SU-DHL-6 (cell line): Measurements from ENCODE around the gene ATPAF1.

ENCODE experiments used
- H2AFZ ChIP-seq: fragments of 200-600 bp; sonication (generic); 2 replicates; pipeline ENCODE4 v1.6.1; 2014; ENCODE audit warnings: low read depth, mild to moderate bottlenecking, moderate library complexity, mixed read lengths, antibody characterized with exemption, low read length; ENCODE audit not compliant: severe bottlenecking
- H3F3A ChIP-seq: fragments of 200-600 bp; shearing (Covaris generic); 2 replicates; pipeline ENCODE4 v1.6.0; 2016; ENCODE audit warnings: antibody characterized with exemption, mild to moderate bottlenecking; ENCODE audit not compliant: insufficient read depth
- H3K27ac ChIP-seq: fragments of 200-600 bp; sonication (generic); 2 replicates; pipeline ENCODE4 v1.5.1; 2016; ENCODE audit warnings: low read depth, mild to moderate bottlenecking, low read length, moderate library complexity, mixed read lengths
- H3K27me3 ChIP-seq: fragments of 200-600 bp; sonication (generic), shearing (Covaris generic); 2 replicates; pipeline ENCODE4 v1.6.0; 2014; ENCODE audit warnings: mild to moderate bottlenecking, low read length
- H3K36me3 ChIP-seq: fragments of 200-600 bp; sonication (generic); 2 replicates; pipeline ENCODE4 v1.6.1; 2014; ENCODE audit warnings: mild to moderate bottlenecking, low read length, mixed read lengths
- H3K4me2 ChIP-seq: fragments of 300-600, 200-600 bp; shearing (Covaris generic), sonication (generic); 2 replicates; pipeline ENCODE4 v1.6.0; 2014; ENCODE audit warnings: low read length, low read depth, mild to moderate bottlenecking; ENCODE audit not compliant: poor library complexity, severe bottlenecking
- H3K4me3 ChIP-seq: fragments of 200-600 bp; sonication (generic); 2 replicates; pipeline ENCODE4 v1.5.1; 2014; ENCODE audit warnings: antibody characterized with exemption, low read length, mild to moderate bottlenecking, mixed read lengths; ENCODE audit not compliant: insufficient read depth, poor library complexity, severe bottlenecking
- H3K79me2 ChIP-seq: fragments of 200-600 bp; sonication (generic); 2 replicates; pipeline ENCODE4 v1.6.1; 2014; ENCODE audit warnings: mild to moderate bottlenecking, low read length, moderate library complexity; ENCODE audit not compliant: insufficient read depth
- H3K9ac ChIP-seq: fragments of 200-600 bp; sonication (generic); 2 replicates; pipeline ENCODE4 v1.7.0; 2014; ENCODE audit warnings: mild to moderate bottlenecking, low read length
- H3K9me2 ChIP-seq: fragments of 200-600 bp; sonication (generic); replicated peaks from 2 replicates; pipeline ENCODE4 v1.6.1; 2014; ENCODE audit warnings: low read length; ENCODE audit not compliant: insufficient read depth
- H3K9me3 ChIP-seq: fragments of 200-600 bp; sonication (generic); 2 replicates; pipeline ENCODE4 v1.6.1; 2014; ENCODE audit warnings: low read length, mixed read lengths; ENCODE audit not compliant: insufficient read depth
- H4K20me1 ChIP-seq: fragments of 200-600 bp; sonication (generic); 2 replicates; pipeline ENCODE4 v1.6.1; 2014; ENCODE audit warnings: low read depth, mild to moderate bottlenecking, antibody characterized with exemption, low read length, moderate library complexity, mixed read lengths
- CTCF ChIP-seq: fragments of 200-600 bp; sonication (generic); IDR thresholded peaks from one replicate; pipeline ENCODE4 v1.5.1; 2017; ENCODE audit warnings: antibody characterized with exemption, mild to moderate bottlenecking, low read length, moderate library complexity; ENCODE audit not compliant: insufficient read depth, poor library complexity, severe bottlenecking
- EZH2phosphoT487 ChIP-seq: fragments of 200-600 bp; sonication (generic), shearing (Covaris generic); conservative IDR thresholded peaks from 2 replicates; pipeline ENCODE4 v1.6.1; 2018; ENCODE audit warnings: mild to moderate bottlenecking, antibody characterized with exemption, low read length, moderate library complexity, mixed read lengths

ATPAF1 gene

GRCh38 chr1:46599059-46599970, 68.8 kb downstream of the ATPAF1 start:
- no peaks in the 10 kb centered on the region for H3K9me2 ChIP-seq
- H4K20me1 ChIP-seq = no peaks in the 10 kb centered on the region
- TF ChIP-seq CTCF (no peak), EZH2phosphoT487 (no peak)
- no peaks in the 10 kb centered on the region for H3K36me3 ChIP-seq
- H3K27ac ChIP-seq = no peak overlapping the region
- no peak overlapping the region for H3K4me2 ChIP-seq
- H3K27me3 ChIP-seq = no peaks in the 10 kb centered on the region
- H3K9me3 ChIP-seq = no peaks in the 10 kb centered on the region
- H3K4me3 ChIP-seq = no peak overlapping the region
- no peak overlapping the region for H2AFZ ChIP-seq
- H3K9ac ChIP-seq = no peak overlapping the region
- H3F3A ChIP-seq = no peaks in the 10 kb centered on the region
- no peaks in the 10 kb centered on the region for H3K79me2 ChIP-seq

DNA sequence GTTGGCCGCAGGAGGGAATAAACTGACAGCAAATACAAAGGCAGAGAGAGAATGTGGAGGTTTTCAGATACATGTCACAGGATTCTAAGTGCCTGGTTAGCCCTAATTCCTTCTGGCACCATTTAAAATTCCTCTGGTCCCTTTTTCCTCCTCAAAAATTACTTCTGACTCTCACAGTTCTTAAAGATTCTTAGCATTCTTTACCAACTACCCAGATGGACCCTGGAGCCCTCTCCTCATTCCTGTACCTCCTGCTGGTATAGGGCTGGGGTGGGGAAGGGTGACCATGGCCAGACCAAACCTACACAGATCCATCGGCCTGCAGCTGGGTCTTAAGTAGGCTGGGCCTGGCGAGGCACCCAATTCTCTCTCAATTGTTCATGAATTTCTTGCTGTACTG, 71.3 kb downstream of the ATPAF1 start:
- Histone ChIP-seq H3K9me2 (no peaks in the 10 kb centered on the region), H3K9me3 (no peaks in the 10 kb centered on the region), H4K20me1 (no peaks in the 10 kb centered on the region), H3F3A (no peaks in the 10 kb centered on the region), H3K9ac (no peak overlapping the region), H3K79me2 (no peaks in the 10 kb centered on the region), H3K36me3 (no peaks in the 10 kb centered on the region), H3K4me2 (no peak overlapping the region), H2AFZ (no peak overlapping the region), H3K4me3 (no peak overlapping the region), H3K27me3 (no peaks in the 10 kb centered on the region), H3K27ac (no peak overlapping the region)
- no peak for TF ChIP-seq EZH2phosphoT487
- no peak for TF ChIP-seq CTCF

DNA sequence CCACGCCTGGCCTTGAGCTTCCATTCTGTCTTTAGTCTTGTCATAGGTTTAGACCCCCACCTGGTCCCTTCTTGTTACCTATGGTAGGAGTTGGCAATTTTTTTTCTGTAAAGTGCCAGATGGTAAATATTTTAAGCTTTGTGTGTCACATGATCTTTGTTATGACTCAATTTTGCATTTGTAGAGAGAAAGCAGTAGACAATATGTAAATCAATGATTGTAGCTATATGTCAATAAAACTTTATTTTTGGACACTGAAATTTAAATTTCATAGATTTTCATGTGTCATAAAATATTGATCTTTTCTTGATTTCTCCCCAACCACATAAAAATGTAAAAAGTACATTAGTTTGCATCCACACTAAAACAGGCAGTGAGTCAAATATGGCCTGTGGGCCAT, 72.1 kb downstream of the ATPAF1 start:
- Histone ChIP-seq H3K27me3 (no peaks in the 10 kb centered on the region), H2AFZ (no peak overlapping the region), H3K9ac (no peak overlapping the region), H4K20me1 (no peaks in the 10 kb centered on the region), H3K79me2 (no peaks in the 10 kb centered on the region), H3K27ac (no peak overlapping the region), H3K9me3 (no peaks in the 10 kb centered on the region), H3F3A (no peaks in the 10 kb centered on the region), H3K36me3 (no peaks in the 10 kb centered on the region), H3K4me3 (no peak overlapping the region), H3K9me2 (no peaks in the 10 kb centered on the region), H3K4me2 (no peak overlapping the region)
- no peak for TF ChIP-seq CTCF
